GM18873 (cell line): ENCODE data around the gene SLC4A9.
"Not testable (repeated sequence)": the region's sequence is repeated elsewhere in the genome, so short reads cannot be mapped to it uniquely, and the experiment has no call there.

Source experiments
- ATAC-seq: cut with Tn5 transposase; IDR thresholded peaks from one replicate; pipeline ENCODE4 v1.9.1; 2021; ENCODE audit warnings: mild to moderate bottlenecking, moderate library complexity, moderate number of reproducible peaks; ENCODE audit not compliant: unreplicated experiment, low FRiP score

The SLC4A9 gene

DNA sequence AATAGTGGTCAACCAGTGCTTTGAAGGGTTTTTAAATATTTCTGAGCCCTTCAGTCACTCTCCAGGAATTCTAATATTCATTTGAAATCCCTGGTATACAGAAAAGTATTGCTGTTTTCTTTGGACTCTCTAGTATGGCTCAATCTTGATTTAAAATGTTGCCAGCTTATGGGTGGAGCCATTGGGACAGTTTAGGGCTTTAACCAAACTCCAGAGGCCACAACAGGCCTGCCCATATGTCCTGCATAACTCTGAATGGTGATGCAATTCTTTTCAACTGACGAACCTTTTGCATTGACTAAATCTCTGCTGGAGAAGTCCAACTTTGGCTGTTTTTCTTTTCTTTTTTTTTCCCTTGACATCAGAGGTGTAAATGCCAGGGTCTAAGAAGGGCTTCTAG, 31.3 kb downstream of the SLC4A9 start:
- no peak for ATAC-seq

DNA sequence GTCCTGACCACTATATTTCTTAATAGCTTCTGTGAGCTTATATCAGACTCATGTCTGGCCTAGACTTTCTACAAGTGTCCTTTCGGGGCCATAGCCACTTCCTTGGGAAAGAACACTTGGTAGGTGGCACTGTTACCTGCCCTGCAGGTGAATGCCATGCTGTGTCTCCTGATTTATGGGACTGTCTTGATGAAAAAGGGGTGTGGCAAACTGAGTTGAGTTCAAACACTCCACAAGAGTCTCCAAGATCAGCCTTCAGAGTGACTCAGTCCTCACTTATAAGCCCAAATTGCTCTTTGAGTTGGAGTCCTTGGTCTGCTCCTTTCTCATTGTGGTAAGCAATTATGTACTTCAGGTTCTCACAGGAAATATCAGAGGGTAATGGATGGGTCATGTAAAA, 31.7 kb downstream of the SLC4A9 start:
- ATAC-seq, result no peak

DNA sequence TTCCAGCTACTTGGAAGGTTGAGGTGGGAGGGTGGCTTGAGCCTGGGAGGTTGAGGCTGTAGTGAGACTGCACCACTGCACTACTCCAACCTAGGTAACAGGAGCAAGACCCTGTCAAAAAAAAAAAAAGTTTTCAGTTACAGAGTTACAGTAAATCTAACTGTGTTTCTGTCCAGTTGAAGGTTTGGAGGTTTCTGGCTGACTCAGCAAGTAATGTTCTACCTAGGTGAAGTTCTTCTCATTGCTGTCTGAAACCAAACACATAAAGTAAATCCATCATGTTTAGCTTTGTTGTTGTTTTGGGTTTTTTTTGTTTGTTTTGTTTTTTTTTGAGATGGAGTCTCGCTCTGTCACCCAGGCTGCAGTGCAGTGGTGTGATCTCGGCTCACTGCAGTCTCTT, 33.7 kb downstream of the SLC4A9 start:
- ATAC-seq, result no peak

GRCh38 chr5:140398379-140398811, 38.4 kb downstream of the SLC4A9 start:
- no peak for ATAC-seq

GRCh38 chr5:140399979-140400729, 40.2 kb downstream of the SLC4A9 start:
- ATAC-seq, result no peak

GRCh38 chr5:140400730-140401361, 40.9 kb downstream of the SLC4A9 start:
- ATAC-seq, result peak; percentile 70

GRCh38 chr5:140401362-140402257, 41.6 kb downstream of the SLC4A9 start, which contains the start of gene ANKHD1:
ANKHD1 (plus strand) TSS chr5:140401833; CDS start chr5:140401968, 135 bp downstream.
- ATAC-seq, result peak; percentile 88

DNA sequence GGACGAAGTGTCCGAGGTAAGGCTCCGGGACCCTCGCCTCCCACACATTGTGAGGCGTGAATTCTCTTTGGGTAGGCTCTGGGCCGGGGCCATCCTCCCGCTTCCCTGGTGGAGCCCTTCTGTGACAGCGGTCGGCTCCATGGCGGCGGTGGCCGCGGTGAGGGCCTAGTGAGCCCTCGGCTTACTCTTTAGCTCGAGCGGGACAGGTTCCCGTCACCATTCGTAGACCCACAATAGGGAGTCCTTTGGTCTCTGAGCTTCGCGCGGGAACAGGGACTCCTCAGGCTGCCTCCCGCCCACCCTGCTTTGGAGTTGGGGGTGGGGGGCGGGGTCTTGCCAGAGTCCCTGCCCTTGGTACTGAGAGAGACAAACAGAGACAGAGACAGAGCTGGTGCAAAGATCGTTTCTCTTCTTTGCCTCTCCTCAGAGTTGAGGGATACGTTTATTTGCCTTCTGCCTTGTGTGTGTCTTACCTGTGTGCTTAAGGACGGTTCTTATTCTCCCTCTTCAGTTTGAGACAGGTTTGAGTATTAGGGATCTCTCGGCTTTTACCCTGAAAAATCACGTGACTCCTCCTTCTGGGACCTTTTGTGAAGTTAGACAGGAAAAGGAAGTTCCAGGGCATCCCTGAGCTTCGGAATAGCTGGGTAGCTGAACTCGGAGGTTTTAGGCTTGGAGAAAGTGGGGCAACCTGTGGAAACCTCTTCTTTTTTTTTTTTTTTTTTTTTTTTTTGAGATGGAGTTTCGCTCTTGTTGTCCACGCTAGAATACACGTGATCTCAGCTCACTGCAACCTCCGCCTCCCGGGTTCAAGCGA, 42.5 kb downstream of the SLC4A9 start:
- no peak for ATAC-seq

DNA sequence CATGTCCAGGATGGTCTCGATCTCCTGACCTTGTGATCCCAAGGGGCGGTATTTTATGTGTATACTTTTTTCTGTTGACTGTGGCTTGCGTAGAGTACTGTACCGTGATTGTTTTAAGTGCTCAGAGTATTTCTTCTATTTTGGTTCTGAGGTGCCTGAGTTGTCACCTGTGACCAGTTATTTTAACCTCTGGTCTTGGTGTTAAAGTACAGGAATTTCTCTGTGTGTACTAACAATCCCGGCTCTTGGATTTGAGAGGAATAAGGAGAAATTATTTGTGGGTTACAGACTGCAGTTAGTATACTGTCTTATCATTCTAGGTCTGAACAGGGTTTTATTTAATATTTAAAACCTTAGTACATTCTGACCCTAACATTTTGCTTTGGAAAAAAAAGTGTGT, 43.6 kb downstream of the SLC4A9 start:
- ATAC-seq, result no peak

- ATAC-seq, result no peak
Observed at GRCh38 chr5:140408750-140409241, 48.8 kb downstream of the SLC4A9 start.

GRCh38 chr5:140413230-140413629, 53.2 kb downstream of the SLC4A9 start:
- ATAC-seq, result no peak

GRCh38 chr5:140417235-140417634, 57.2 kb downstream of the SLC4A9 start:
- no peak for ATAC-seq

- no peak for ATAC-seq
Observed at GRCh38 chr5:140418862-140419520, 59.0 kb downstream of the SLC4A9 start.

DNA sequence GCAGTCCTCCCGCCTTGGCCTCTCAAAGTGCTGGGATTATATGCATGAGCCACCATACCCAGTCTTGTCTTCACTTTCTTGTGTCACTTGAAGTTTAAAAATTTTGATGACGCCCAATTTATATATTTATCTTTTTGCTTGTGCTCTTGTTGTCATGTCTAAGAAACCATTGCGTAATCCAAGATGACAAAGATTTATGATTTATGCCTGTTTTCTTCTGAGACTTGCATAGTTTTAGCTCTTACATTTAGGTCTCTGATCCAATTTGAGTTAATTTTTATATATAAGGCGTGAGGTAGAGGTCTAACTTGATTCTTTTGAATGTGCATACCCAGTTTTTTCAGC, 60.2 kb downstream of the SLC4A9 start:
- ATAC-seq, result no peak

DNA sequence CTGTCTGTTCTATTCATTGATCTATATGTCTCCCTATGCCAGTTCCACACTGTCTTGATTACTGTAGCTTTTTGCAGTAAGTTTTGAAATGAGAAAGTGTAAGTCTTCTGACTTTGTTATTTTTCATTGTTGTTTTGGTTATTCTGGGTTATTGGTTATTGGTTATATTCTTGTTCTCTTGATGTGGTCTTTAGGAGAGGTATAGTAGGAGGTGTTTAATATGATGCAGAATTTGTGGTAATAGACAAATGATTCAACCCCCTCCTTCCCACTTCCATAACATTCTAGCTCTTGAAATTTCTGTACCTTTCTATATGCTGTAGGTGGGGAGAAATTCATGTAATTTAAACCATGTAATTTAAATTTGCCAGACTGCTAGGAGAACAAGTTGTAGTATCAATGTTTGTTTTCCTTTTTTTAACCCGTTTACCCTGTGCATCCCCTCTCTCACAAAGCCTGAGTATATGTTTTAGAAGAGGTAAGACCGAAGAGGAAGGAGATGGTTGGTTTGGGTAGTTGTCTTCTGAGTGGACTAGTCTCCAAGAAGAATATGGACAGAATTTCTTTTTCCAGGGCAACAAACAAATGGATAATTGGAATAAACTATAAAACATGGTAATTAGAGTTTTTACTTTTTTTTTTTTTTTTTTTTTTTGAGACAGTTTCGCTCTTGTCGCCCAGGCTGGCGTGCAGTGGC, 60.8 kb downstream of the SLC4A9 start:
- no peak for ATAC-seq

- not testable (repeated sequence) for ATAC-seq
Observed at GRCh38 chr5:140421375-140421774, 61.4 kb downstream of the SLC4A9 start.

GRCh38 chr5:140423609-140424008, 63.6 kb downstream of the SLC4A9 start:
- ATAC-seq, result no peak

- ATAC-seq, result no peak
Observed at GRCh38 chr5:140424135-140424534, 64.1 kb downstream of the SLC4A9 start.
